GM23338 (cell line): ENCODE results near the gene SELPLG. TPM values are rescaled to one million over a fixed set of nuclear protein-coding genes. Genes with fewer than 3 reads are reported as not detected.

Experiments used
- ATAC-seq: fragments of 200-7000 bp; cut with Tn5 transposase; 3 replicates; pipeline ENCODE4 v1.9.1; 2020
- DNase-seq: peaks from one replicate; pipeline ENCODE4 v3.0.0-alpha.2; 2015; ENCODE audit warnings: low spot score
- H2AFZ ChIP-seq: fragments of 200-600 bp; sonication (generic); 2 replicates; pipeline ENCODE4 v1.8.0; 2016; ENCODE audit warnings: antibody characterized with exemption, mild to moderate bottlenecking, moderate library complexity
- H3F3A ChIP-seq: fragments of 200-600 bp; sonication (generic); replicated peaks from 2 replicates; pipeline ENCODE4 v1.8.0; 2017; ENCODE audit warnings: antibody characterized with exemption, mixed run types, low read depth
- H3K27ac ChIP-seq: fragments of 200-600 bp; sonication (generic); 2 replicates; pipeline ENCODE4 v1.6.1; 2016; ENCODE audit warnings: low read depth
- H3K27me3 ChIP-seq: fragments of 200-600 bp; sonication (generic); 2 replicates; pipeline ENCODE4 v1.8.0; 2016; ENCODE audit warnings: mild to moderate bottlenecking, mixed run types, moderate library complexity; ENCODE audit not compliant: insufficient read depth
- H3K36me3 ChIP-seq: fragments of 200-600 bp; sonication (generic); 2 replicates; pipeline ENCODE4 v1.8.0; 2016; ENCODE audit warnings: mild to moderate bottlenecking; ENCODE audit not compliant: insufficient read depth
- H3K4me1 ChIP-seq: fragments of 200-600 bp; sonication (generic); 2 replicates; pipeline ENCODE4 v1.8.0; 2016; ENCODE audit warnings: mild to moderate bottlenecking, moderate library complexity; ENCODE audit not compliant: insufficient read depth
- H3K4me2 ChIP-seq: fragments of 200-600 bp; sonication (generic); 2 replicates; pipeline ENCODE4 v1.7.1; 2017; ENCODE audit warnings: mixed run types
- H3K4me3 ChIP-seq: fragments of 200-600 bp; sonication (generic); 2 replicates; pipeline ENCODE4 v1.6.1; 2016; ENCODE audit warnings: mixed run types
- H3K79me2 ChIP-seq: fragments of 200-600 bp; sonication (generic); replicated peaks from 2 replicates; pipeline ENCODE4 v1.8.0; 2017; ENCODE audit warnings: mild to moderate bottlenecking; ENCODE audit not compliant: insufficient read depth
- H3K9me2 ChIP-seq: fragments of 200-600 bp; sonication (generic); 2 replicates; pipeline ENCODE4 v1.8.0; 2017; ENCODE audit not compliant: insufficient read depth
- H4K20me1 ChIP-seq: fragments of 200-600 bp; sonication (generic); replicated peaks from 2 replicates; pipeline ENCODE4 v1.8.0; 2017; ENCODE audit warnings: mild to moderate bottlenecking; ENCODE audit not compliant: insufficient read depth
- H3K27ac Mint-ChIP-seq: 2 replicates; pipeline ENCODE4 v1.8.0; 2020; ENCODE audit warnings: inconsistent platforms, mild to moderate bottlenecking, moderate library complexity, mixed read lengths
- H3K27me3 Mint-ChIP-seq: 3 replicates; pipeline ENCODE4 v1.8.0; 2022; ENCODE audit warnings: low read depth, mild to moderate bottlenecking, moderate library complexity, mixed read lengths, inconsistent platforms; ENCODE audit not compliant: insufficient read depth, poor library complexity
- H3K36me3 Mint-ChIP-seq: 3 replicates; pipeline ENCODE4 v1.8.0; 2021; ENCODE audit warnings: low read depth, mild to moderate bottlenecking, inconsistent platforms, moderate library complexity, mixed read lengths
- H3K4me1 Mint-ChIP-seq: 3 replicates; pipeline ENCODE4 v1.8.0; 2020; ENCODE audit warnings: mild to moderate bottlenecking, inconsistent platforms, mixed read lengths
- H3K4me3 Mint-ChIP-seq: 3 replicates; pipeline ENCODE4 v1.8.0; 2021; ENCODE audit warnings: moderate library complexity, mild to moderate bottlenecking, inconsistent platforms, mixed read lengths
- H3K9me3 Mint-ChIP-seq: 3 replicates; pipeline ENCODE4 v1.8.0; 2020; ENCODE audit warnings: moderate library complexity, mild to moderate bottlenecking, inconsistent platforms, mixed read lengths
- CTCF ChIP-seq, 2 experiments: fragments of 200-600 bp in 1 of 2; sonication (generic) in 1 of 2; conservative IDR thresholded peaks; 2 replicates each; pipeline versions ENCODE4 v1.5.1 to v1.6.1; 2016 to 2017; ENCODE audit warnings: antibody characterized with exemption in 2 of 2, low read depth in 2 of 2, mild to moderate bottlenecking in 2 of 2, moderate library complexity in 1 of 2
- ETS1 ChIP-seq: IDR thresholded peaks from 2 replicates; pipeline ENCODE4 v1.6.1; 2016; ENCODE audit warnings: antibody characterized with exemption
- EZH2 ChIP-seq: fragments of 200-600 bp; sonication (generic); IDR thresholded peaks from one replicate; pipeline ENCODE4 v1.8.0; 2017; ENCODE audit warnings: antibody characterized with exemption, mild to moderate bottlenecking, low read depth; ENCODE audit not compliant: unreplicated experiment
- EZH2phosphoT487 ChIP-seq: fragments of 200-600 bp; sonication (generic); IDR thresholded peaks from one replicate; pipeline ENCODE4 v1.8.1; 2018; ENCODE audit warnings: antibody characterized with exemption; ENCODE audit not compliant: unreplicated experiment
- JUNB ChIP-seq: IDR thresholded peaks from one replicate; pipeline ENCODE4 v1.6.1; 2016; ENCODE audit warnings: antibody characterized with exemption; ENCODE audit not compliant: unreplicated experiment
- NANOG ChIP-seq: IDR thresholded peaks from 2 replicates; pipeline ENCODE4 v1.6.1; 2016; ENCODE audit warnings: antibody characterized with exemption, borderline replicate concordance
- POLR2AphosphoS5 ChIP-seq: IDR thresholded peaks from 2 replicates; pipeline ENCODE4 v1.6.1; 2016; ENCODE audit warnings: antibody characterized with exemption, low read depth
- ZNF462 ChIP-seq: fragments of 250-450 bp; sonication (Bioruptor Pico); IDR thresholded peaks from 2 replicates; pipeline ENCODE4 v1.5.0; 2020; ENCODE audit warnings: mild to moderate bottlenecking, moderate library complexity
- polyA plus RNA-seq: library from polyadenylated mRNA; unstranded; fragments of >200 nt; fragmentation: Nextera tagmentation; extraction: Ambion mirVana; gene quantifications from 2 replicates; pipeline ENCODE4 v1.2.1, GENCODE V29; 2016
- total RNA-seq: library from RNA; depleted of rRNA; stranded (reverse); fragments of >200 nt; shearing (Covaris generic); gene quantifications from 2 replicates; pipeline ENCODE4 v1.2.3, GENCODE V29; 2014
- TF ChIP-seq, protein P1 (sequence below): IDR thresholded peaks from one replicate; pipeline ENCODE4 v1.6.1; 2018; ENCODE audit warnings: antibody characterized with exemption; ENCODE audit not compliant: unreplicated experiment

SELPLG gene
- total and polyA plus RNA-seq, 2 experiments from 2014 or later: 0.16 to 0.56 TPM

GRCh38 chr12:108578264-108578663 is 55.4 kb downstream of the SELPLG start (continued):
- TF ChIP-seq ZNF462 (CRISPR knock-in tag) (no peak), JUNB (no peak)
- TF ChIP-seq, protein P1, sequence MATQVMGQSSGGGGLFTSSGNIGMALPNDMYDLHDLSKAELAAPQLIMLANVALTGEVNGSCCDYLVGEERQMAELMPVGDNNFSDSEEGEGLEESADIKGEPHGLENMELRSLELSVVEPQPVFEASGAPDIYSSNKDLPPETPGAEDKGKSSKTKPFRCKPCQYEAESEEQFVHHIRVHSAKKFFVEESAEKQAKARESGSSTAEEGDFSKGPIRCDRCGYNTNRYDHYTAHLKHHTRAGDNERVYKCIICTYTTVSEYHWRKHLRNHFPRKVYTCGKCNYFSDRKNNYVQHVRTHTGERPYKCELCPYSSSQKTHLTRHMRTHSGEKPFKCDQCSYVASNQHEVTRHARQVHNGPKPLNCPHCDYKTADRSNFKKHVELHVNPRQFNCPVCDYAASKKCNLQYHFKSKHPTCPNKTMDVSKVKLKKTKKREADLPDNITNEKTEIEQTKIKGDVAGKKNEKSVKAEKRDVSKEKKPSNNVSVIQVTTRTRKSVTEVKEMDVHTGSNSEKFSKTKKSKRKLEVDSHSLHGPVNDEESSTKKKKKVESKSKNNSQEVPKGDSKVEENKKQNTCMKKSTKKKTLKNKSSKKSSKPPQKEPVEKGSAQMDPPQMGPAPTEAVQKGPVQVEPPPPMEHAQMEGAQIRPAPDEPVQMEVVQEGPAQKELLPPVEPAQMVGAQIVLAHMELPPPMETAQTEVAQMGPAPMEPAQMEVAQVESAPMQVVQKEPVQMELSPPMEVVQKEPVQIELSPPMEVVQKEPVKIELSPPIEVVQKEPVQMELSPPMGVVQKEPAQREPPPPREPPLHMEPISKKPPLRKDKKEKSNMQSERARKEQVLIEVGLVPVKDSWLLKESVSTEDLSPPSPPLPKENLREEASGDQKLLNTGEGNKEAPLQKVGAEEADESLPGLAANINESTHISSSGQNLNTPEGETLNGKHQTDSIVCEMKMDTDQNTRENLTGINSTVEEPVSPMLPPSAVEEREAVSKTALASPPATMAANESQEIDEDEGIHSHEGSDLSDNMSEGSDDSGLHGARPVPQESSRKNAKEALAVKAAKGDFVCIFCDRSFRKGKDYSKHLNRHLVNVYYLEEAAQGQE: no peak

DNA sequence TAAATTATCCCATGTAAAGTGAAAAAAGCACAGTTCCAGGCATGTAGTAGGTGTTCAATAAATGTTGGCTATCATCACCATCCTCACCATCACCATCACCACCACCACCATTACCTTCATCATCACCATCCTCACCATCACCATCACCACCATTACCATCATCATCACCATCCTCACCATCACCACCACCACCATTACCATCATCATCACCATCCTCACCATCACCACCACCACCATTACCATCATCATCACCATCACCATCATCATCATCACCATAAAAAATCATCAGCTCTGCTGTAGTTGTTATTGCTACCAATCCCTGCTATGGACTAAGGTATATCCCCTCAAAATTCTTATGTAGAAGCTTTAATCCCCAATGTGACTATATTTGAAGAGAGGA is 56.2 kb downstream of the SELPLG start:
- no peak for ATAC-seq
- H3K9me3 Mint-ChIP-seq: peaks cover 10% of the 10 kb centered on the region; the same call in 2 of the 3 replicates
- TF ChIP-seq NANOG: no peak
- no peak for TF ChIP-seq CTCF (conservative IDR thresholded peaks at IDR 0.05; ENCODE audit: low read depth in 2 of 2)
- no peak for TF ChIP-seq ETS1
- no peak for TF ChIP-seq POLR2AphosphoS5
- TF ChIP-seq EZH2phosphoT487: no peak
- no peak for TF ChIP-seq EZH2

More for the DNA sequence above, 56.2 kb downstream of the SELPLG start:
- H3K27ac ChIP-seq: no peak overlapping the region
- Mint-ChIP-seq H3K36me3 (peaks cover 3% of the 10 kb centered on the region; the same call in 1 of the 3 replicates), H3K27me3 (peaks cover 2% of the 10 kb centered on the region), H3K4me3 (no peak overlapping the region), H3K27ac (no peak overlapping the region), H3K4me1 (no peaks in the 10 kb centered on the region)
- H3K79me2 ChIP-seq: no peaks in the 10 kb centered on the region
- no peak overlapping the region for H3K4me2 ChIP-seq
- H3F3A ChIP-seq: no peaks in the 10 kb centered on the region
- no peaks in the 10 kb centered on the region for H4K20me1 ChIP-seq
- H2AFZ ChIP-seq: no peak overlapping the region
- no peak for DNase-seq
- H3K9me2 ChIP-seq: peaks cover 5% of the 10 kb centered on the region; the same call in 1 of the 2 replicates
- H3K4me1 ChIP-seq: no peaks in the 10 kb centered on the region
- H3K27me3 ChIP-seq: no peaks in the 10 kb centered on the region
- H3K4me3 ChIP-seq: no peak overlapping the region
- no peaks in the 10 kb centered on the region for H3K36me3 ChIP-seq
